HG03521 (cell line): Measurements from ENCODE around the gene CARD19.

ENCODE experiments used
- ATAC-seq: cut with Tn5 transposase; IDR thresholded peaks from one replicate; pipeline ENCODE4 v1.9.1; 2021; ENCODE audit warnings: mild to moderate bottlenecking, moderate library complexity; ENCODE audit not compliant: unreplicated experiment

The CARD19 gene

DNA sequence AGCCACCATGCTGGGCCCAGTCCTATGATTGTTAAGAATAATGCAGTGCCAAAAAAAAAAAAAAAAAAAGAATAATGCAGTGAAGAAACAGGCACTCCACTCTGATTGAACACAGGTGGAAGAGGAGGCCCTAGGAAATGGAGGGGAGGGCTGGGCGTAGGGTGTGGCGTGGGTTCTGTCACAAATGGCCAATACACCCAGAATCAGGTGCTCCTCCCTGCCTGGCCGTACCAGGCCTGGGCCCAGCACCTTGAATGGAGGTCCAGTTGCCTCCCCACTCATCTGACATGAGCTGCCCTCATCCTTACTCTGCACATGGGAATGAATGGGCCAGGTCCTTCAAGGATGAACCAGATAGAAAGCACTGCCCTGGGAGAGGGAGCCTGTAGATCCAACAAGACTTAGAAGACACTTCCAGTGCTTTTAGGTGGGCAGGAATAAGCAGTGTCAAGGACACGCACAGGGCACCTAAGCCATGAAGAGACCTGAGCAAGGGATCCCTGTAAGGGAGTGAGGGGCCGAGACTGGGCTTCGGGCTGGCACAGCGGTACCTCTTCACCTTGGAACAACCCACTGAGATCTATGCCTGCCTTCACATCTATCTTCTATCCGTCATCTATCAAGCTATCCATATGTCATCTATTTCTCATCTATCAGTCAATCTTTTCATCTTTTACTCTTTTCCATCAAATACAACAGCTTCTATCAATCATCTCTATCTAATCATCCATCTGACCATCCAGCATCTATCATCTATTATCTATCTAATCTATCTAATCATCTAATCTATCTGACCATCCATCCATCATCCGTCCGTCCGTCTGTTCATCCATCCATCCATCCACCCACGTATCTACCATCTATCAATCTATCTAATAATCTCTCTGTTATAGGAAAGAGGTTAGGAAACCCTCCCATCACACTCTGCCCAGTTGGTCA lies 22.2 kb downstream of the CARD19 start:
- no peak for ATAC-seq

DNA sequence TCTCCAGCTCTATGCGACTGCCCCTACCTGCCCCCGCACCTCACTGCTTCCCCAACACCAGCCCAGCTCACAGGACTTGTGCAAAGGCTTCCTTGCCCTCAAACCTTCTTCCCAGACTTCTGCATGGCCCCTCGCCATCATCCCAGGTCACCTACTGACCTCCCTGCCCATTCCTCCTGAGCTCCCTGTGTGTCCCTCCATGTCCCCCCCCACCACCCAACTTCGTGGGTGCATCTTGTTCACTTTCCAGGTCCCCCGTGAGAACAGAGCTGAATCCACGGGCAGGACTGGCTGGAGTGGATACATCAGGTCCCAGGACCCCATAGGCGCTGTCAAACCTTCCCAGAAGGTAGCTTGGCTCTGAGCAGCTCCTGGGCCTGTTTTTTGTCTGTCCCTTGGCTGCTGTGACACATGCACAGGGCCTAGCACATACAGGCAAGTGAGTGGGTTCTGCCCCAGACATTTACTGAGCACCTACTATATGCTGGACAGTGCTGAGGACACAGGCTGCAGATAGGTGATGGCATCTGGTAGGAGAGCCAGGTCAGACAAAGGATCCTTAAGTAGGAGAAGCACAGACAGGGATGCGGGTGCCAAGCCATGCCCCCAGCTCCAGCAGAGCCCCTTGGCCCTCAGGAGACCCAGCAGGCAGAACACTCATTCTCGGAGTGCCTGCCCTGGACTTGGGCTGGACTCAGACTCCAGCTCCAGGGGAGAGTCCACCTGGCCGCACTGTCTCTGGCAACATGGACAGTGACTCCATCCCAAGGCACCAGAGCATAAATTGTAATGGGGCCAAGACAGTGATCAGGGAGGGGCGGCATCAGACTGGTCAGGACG lies 23.1 kb downstream of the CARD19 start:
- no peak for ATAC-seq

DNA sequence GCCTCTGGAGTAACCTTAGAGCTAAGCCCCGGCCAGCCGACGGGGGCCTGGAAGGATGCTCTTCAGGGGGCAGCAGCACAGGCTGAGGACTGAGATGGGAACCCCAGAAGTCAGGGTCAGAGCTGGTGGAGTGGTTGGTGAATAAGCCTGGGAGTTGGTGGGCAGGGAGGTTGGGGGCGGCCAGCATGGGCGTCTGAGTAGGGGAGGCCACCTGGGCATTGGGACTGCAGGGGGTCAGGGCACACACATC lies 23.6 kb downstream of the CARD19 start:
- no peak for ATAC-seq

DNA sequence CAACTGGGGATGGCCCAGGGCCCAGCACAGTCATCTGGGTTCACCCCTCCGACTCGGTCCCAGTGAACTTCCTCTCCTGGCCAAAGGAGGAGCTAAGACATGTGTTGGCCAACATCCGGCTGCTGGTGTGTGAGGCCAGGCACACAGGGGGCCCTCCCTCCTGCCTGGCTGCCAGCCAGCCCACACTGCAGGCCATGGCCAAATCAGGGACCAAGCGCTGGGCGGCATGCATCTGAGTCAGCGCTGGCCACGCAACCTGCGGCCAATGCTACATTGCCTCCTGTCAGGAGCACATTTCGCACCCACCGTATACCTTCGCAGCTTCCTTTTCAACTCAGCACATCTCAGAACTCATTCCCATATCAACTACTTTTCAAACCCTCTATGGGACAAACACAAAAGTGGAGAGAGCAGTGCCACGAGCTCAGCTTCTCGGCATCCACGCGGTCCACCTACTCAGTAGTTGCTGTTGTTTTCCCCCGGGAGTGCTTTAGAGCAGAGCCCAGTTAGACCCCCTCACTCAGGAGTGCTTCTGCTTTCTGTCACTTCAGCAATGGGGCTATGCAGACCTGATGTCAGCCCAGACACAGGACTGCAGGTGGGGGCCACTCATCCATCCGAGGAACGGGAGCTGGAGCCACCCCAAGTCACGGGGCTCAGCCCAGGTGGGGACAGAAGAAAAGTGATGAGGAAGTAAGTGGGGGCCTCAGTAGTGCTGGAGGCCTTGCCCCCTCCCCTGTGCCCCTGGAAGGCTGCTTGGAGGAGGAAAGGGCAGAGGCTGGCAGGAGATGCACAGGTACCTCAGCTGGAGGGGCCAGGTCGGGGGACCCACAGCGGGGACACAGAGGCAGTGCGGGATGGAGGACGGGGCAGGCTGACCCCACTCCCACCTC lies 24.2 kb downstream of the CARD19 start:
- ATAC-seq: peak; percentile 76

DNA sequence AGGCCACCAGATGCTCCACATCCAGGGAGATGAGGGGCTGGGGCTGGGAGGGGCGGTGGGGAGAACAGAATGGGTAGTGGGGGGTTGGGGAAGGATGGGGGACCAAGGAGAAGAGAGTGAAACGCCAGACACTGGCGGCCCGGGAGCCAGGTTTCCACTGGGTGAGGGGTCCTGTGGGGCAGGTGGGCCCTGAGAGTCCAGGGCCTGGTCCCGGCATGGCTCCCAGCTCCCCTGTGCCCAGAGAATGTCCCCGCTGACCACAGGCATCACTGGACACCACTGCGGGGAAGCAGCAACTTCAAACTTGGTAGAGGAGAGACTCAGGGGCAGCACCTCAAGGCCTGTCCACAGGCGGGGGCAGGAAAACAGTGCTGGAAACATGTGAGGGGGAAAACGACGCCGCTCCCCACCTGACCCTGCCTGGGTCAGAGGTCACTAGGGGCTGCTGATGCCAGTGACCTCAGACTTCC lies 24.9 kb downstream of the CARD19 start:
- ATAC-seq: no peak

DNA sequence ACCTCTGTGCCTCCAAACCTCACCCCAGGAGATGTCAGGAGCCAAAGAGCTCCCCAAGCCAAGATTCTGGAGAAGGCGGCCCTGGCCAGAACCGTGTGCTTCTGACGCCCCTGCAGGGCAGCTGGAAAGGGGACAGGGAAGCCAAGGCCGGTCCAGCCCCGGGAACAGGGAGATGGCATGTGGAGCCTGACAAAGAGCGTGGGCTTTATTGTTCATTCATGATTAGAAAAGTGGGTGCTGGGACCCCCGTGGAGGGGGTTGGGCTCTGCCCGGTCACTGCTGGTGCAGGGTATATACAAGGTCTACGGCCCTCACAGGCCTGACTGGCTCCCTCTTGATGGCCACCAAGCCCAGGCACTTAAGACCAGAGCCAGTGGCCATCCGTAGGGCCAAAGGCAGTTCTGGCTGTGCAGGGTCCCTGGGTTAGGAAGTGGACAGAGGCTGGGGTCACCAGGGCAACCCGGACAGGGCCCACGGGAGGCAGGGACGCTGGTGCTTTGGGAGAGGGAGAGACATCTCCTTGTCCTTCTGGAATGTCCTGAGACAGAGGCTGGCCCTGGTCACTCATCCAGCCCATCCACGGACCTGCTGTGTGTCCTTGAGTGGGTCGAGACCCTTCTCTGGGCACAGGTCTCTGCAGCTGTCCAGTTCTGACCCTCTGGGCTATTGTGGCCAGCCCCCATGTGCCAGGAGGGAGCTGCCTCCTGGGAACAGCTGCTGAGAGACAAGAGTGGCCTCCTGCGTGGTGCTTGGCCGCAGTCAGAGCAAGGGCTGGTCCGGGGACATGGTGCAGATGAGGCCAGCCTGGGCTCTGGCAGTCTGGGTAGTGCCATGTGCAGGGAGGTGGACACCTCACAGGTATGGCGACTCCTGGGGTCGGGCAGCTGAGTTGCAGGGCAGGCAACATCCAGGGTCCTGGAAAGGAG lies 25.6 kb downstream of the CARD19 start:
- no peak for ATAC-seq

DNA sequence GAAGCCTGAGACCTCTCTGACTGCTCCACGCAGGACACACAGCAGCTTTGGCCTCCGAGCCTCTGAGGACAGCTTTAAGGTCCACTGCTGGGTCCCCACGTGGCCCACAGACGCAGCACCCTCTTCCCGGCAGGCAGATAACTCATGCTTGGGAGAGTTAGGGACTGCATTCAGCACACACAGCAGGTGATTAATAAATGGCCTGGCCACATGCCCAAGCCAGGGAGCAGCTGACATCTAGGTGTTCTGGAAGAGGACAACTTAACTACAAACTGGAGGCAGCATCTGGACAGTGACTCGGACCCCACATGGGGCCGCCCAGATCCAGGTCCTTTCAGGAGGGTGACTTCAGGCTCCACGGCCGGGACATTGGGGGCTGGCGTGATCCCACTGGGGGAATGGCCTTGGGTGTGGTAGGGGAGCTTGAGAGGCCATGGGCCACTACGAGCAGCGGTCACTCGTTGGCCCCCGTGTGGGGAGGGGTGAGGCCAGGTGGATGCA lies 26.8 kb downstream of the CARD19 start:
- ATAC-seq: no peak

DNA sequence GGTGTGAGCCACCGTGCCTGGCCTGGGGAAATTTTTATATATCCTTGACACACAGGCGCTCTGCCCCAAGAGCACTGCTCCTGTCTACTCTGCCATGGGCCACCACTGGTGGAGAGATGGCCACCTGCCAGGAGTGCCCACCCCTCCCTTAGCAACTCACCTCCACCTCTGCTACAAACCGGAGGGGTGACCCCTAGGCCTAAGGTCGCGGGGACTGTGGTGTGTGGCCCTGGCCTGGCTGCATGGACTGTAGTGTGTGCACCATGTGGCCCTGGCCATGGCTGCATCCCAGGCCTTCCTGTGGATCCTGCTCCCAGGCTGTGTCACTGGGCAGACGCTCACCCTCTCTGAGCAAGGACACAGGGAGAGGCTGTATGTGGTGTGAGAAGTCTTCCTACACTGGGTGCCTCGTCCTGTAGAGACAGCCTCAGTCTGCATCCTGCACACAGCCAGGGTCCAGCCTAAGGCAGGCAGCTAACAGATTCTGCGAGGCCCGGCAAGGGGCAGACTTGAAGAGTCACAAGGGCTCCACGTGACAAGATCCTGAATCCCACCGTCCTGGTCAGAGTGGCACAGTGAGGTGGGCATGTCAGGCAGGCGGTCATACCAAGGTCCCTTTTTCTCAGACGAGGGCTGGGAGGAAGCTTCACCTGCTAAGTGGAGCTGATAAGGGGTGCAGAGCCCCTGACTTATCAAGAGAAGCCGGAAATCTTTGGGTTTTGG lies 27.7 kb downstream of the CARD19 start:
- ATAC-seq: no peak

DNA sequence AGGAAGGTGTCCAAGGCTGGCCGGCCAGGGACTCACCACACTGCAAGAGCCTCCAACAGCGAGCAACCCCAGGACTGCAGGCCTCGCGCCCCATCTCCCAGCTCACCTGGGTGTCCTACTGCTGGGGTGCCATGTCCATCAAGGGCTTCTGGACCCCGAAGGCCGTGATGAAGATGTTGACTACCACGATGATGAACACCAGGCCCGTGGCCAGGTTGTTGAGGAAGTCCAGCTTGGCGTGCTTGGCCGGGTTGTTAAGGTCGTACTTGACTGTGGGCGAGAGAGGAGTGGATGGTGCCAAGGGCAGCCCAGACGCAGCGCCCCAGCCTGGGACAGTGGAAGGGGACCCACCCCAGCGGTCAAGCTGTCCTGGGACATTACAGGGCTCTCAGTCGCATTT lies 28.8 kb downstream of the CARD19 start:
- no peak for ATAC-seq

DNA sequence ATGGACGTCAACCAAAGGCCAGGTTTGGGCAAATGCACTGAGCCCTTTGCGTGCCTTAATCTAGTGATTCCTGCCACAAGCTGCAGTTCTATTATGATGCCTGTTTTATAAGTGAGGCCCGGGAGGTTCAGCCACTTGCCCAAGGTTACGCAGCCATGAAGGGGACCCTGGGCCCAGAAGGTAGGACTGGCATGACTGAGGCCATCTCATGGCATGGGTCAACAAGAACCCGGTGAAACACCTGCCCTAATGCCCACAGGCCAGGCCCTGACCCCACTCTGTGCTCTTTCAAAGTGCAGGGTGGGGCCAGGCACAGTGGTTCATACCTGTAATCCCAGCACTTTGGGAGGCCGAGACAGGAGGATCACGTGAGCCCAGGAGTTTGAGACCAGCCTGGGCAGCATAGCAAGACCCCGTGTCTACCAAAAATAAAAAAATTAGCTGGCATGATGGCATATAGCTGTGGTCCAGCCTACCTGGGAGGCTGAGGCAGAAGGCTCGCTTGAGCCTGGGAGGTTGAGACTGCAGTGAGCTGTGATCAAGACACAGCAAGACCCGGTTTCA lies 29.4 kb downstream of the CARD19 start:
- ATAC-seq: no peak

DNA sequence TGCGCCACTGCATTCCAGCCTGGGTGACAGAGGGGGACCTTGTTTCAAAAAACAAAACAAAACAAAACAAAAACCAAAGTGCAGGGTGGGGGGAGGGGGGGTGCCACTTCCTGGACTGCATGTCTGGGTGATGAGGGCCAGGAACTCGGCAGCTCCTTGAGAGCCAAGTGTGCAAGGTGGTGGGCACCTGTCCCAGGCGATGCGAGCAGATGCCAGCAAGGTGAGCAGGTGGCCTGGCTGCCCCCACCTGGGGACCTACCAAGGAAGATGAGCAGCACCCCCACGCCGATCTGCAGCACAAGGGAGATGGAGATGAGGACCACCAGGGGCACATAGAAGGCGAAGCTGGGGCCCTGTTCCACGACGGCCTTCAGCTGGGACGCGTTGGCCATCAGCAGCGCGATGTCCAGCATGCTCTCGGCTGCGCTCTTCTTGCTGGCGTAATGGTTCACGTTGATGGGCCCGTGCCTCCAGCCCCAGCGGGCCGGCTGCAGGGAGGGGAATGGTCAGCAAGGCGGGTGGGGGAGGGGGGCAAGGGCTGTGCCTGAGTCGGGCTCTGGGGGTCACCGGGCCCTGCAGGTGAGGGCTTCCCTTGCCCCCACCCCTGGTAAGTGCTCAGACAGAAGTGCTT lies 30.2 kb downstream of the CARD19 start:
- no peak for ATAC-seq

DNA sequence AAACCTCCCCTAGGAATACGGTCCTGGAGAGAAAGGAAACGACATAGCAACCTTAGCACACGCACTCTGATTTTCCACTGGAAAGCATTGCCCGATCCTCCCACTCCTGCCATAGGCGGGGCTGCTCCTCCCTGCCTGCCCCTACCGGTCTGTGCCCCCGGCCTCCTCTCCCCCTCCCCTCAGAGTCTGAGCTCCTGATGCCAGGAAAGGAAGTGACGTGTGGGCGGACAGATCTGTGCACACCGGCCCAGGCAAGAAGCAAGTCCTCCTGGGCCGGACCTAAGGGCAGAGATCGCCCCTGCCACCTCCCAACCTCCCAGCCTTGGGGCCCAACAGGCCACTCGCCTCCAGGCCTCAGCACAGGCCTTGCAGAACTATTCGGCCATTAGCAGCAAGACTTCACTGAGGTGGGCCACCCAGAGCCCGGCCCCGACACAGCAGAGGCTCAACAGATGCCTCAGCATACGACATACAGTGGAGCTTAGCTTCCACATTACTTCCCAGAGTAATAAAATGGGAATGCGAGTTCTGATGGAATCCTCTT lies 30.9 kb downstream of the CARD19 start:
- no peak for ATAC-seq

DNA sequence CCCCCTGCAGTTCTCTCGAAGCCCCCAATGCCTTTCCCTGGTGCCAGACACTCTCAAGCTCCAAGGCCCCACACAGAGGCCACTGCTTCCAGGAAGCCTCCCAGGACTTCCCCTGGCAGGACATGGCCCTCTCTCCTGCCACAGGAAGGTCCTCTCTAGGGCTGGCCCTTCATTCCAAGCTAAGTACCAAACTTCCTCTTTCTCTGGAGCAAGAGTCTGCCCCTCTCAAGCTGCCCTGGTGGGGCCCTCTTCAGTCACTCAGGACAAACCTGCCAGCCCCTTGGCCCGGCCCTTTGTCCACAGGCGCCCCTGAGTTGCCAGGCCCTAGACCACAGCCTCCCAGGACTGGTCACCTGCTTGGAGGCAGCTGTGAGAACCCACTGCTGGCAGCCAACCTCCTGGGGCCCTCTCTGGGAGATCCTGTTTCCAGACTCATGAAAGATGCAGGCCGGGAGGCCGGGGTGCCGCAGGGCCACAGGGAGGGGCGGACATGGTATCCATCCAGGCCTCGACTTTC lies 31.4 kb downstream of the CARD19 start:
- ATAC-seq: no peak

DNA sequence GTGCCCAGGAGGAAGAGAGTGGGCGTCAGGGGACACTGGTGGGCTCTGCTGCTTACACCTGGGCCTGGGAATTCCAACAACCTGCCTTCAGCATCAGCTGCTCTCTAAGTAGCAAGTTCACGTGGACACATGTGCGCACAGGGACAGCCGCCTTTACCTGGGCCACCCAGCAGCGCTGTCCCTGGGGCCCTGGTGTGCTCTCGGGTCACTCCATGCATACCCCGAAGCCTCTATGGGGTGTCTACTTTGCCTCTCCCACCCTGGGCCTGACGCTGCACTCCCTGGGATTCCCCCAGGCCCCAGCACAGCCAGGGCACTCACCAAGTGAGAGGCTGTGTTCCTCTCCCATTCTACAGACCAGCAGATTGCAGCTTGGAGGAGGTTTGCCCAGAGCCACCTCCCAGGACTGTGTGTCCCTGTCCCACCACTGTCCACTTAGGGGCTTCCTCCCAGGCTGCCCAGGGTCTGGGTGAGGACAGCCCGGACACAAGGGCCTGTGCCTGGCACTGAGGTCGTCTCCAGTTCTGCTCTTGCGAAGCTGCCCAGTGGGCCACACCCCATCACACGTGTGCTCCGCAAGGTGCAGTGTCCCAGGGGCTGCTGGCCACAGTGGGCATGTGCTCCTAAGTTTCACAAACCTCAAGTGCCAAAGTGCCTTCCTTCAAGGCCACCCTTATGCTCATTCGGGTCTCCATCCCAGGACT lies 32.1 kb downstream of the CARD19 start:
- ATAC-seq: no peak

DNA sequence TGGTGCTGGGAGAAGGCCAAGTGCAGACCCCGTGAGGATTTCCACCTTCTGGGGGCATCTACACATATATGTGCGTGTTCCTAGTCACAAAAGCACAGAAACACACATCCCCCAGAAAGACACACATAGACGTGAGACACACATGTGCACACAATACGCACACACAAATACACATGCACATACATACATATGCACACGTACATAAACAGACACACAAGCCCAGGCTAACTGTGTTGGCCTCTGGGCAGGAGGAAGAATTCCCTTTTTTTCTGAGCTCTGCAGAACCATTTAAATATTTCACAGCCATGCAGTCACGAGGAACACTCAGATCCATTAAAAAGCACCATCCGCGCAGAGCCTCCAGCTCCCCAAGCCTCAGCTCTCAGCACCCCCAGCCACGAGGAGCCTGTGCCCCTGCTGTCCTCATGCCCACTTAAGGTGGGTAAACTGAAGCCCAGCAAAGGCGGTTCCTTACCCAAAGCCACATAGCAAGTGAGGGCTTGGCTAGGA lies 32.8 kb downstream of the CARD19 start:
- no peak for ATAC-seq

DNA sequence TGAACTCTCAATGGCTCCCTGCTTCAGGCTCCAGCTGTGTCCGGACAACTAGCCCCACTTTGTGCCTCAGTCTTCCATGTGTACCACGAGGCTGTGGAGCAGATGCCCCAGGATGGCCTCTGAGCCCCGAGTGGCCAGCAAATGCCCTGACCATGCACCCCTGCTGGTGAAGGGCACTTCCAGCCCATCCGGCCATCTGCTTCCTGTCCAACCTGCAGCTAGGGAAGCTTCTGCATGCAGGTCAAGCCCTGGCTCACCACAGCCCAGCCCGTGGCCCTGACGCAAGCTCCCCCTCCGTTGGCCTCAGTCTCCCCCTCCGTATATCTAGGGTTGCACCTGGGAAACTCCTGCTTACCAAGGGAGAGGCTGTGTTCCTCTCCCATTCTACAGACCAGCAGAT lies 33.3 kb downstream of the CARD19 start:
- no peak for ATAC-seq
